Activated CD4-positive, CD25-positive, alpha-beta regulatory T cell treated with anti-CD3 and anti-CD28 coated beads, Interleukin-2, amount 50 U/mL, for 16 hours (primary cell): ENCODE measurements around the gene PLAC9.
"Not testable (repeated sequence)": the region's sequence is repeated elsewhere in the genome, so short reads cannot be mapped to it uniquely, and the experiment has no call there.

Experiments
- DNase-seq: peaks from one replicate; pipeline ENCODE4 v3.0.0-alpha.2; 2020; ENCODE audit warnings: low read depth, low spot score

Gene PLAC9, protein sequence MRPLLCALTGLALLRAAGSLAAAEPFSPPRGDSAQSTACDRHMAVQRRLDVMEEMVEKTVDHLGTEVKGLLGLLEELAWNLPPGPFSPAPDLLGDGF

GRCh38 chr10:80132299-80133139, at the start of gene PLAC9:
PLAC9 (plus strand) TSS chr10:80132730; CDS start chr10:80132763, 33 bp downstream.
- DNase-seq, result no peak

DNA sequence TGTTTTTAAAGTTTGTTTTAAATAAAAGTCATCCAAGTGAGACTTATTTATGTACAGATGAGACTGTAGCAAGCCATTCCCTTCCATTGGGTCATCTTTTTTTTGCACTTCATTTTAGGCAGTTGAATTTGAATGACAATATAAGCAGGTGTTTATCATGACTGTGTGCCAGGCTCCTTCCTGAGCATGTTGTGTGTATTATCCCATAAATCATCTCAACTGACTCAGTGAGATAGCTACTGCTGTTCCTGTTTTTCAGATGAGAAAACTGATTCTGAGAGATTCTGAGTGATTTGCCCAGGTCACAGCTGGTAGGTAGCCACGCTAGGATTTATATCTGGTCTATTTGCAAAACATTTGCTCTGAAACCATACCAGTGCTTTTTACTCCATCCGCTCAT, 42.4 kb upstream of the PLAC9 start:
- DNase-seq, result no peak

DNA sequence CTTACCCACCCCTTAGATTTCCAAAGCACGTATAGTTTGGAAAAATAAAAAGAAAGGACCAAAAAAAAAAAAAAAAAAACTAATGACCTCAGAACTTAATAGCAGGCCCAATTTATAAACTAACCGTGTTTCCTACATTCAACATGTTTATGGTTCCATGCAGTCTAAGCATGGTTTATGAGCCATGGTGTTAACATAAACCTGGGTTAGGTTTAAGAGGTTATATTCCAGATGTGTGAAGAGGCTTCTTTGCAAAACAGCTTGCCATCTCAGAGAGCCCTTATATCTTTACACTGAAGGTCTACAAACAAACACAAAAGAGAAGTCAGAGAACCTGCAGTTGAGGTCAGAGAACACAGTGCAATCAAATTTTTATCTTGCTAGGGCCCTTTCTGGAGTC, 38.3 kb upstream of the PLAC9 start:
- no peak for DNase-seq

GRCh38 chr10:80098272-80098671, 34.3 kb upstream of the PLAC9 start:
- DNase-seq, result not testable (repeated sequence)

- not testable (repeated sequence) for DNase-seq
Measured at GRCh38 chr10:80099295-80099694, 33.2 kb upstream of the PLAC9 start.

DNA sequence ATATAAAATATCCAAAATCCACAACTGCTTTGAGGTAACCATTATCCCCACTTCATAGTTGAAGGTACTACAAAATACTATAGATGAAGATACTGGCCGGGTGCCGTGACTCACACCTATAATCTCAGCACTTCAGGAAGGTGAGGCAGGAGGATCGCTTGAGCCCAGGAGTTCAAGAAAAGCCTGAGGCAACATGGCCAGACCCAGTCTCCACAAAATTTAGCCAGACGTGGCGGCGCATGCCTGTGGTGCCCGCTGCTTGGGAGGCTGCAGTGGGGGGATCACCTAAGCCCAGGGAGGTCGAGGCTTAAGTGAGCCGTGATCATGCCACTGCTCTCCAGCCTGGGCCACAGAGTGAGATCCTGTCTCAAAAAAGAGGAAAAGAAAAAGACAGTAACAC, 32.4 kb upstream of the PLAC9 start:
- no peak for DNase-seq

GRCh38 chr10:80100861-80101695, 31.5 kb upstream of the PLAC9 start:
- no peak for DNase-seq

- DNase-seq, result no peak
Measured at GRCh38 chr10:80104066-80104926, 28.2 kb upstream of the PLAC9 start.

GRCh38 chr10:80108576-80109239, 23.8 kb upstream of the PLAC9 start:
- no peak for DNase-seq

DNA sequence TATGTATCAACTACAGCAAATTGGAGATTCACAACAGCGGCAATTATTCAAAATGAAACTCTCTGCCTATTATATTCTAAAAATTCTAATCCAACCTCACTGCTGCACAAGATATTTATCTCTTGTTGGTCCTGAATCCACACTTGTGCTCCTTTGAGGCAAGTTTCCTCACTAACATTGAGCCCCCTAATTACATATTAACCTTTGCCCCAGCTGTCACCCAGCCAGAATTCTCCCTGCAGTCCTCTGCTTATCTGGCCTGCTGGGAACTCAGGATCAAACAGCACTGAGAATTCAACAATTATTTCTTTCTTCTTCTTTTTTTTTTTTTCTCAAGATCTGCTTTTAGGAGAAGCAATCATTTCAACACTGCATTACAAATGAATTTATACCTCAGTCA, 21.5 kb upstream of the PLAC9 start:
- DNase-seq, result no peak

DNA sequence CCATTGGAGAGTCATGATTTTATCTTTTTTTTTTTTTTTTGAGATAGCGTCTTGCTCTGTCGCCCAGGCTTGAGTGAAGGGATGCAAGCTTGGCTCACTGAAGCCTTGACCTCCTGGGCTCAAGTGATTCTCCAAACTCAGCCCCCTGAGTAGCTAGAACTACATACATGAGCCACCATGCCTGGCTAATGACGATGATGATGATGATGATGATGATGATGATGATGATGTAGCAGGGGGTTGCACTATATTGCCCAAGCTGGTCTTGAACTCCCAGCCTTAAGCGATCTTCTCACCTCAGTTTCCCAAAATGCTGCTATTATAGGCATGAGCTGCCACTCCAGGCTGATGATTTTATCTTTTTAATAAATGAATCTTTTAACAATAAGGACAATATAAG, 13.9 kb upstream of the PLAC9 start:
- DNase-seq, result no peak

DNA sequence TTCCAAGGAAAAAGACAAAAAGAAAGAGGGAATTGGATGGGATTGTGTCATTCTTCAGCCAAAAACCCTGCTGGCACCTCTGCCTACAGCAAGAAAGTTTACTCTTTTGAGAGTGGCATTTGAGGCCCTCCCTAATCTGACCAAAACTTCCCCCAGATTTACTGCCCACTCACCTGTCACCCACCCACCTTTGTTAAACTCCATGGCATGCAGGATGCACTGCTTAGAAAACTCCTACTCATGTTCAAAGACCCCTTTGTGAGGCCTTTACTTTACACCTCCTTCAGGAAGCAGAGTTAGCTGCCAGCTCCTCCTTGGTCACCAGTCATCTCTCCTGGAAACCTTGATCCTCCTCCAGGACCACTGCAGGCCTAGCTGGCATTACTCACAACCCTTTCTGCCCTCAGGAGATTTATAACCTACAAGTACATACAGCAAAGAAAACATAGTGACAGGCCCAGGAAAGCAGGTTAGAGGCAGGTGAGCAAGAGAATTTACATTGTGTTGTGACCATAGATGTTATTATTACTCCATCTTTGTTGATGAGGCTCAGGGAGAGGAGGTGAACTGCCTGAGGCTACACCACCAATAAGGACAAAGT, 10.3 kb upstream of the PLAC9 start:
- no peak for DNase-seq

- DNase-seq, result no peak
Measured at GRCh38 chr10:80122746-80123145, 9.8 kb upstream of the PLAC9 start.

- no peak for DNase-seq
Measured at GRCh38 chr10:80126876-80127275, 5.7 kb upstream of the PLAC9 start.

- DNase-seq, result no peak
Measured at GRCh38 chr10:80131499-80131901, 1.0 kb upstream of the PLAC9 start.

- DNase-seq, result no peak
Measured at GRCh38 chr10:80133206-80133605, 676 bp downstream of the PLAC9 start.

DNA sequence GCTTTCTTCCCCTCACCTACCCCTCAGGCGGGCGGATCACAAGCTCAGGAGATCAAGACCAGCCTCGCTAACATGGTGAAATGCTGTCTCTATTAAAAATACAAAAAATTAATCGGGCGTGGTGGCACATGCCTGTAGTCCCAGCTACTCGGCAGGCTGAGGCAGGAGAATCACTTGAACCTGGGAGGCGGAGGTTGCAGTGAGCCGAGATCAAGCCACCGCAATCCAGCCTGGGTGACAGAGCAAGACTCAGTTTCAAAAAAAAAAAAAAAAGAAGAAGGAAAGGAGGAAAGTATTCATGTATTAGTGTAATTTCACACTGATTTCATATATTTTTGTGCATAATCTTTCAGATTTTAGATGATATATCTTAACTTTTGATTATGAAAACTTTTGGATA, 1.2 kb downstream of the PLAC9 start:
- DNase-seq, result not testable (repeated sequence)

- no peak for DNase-seq
Measured at GRCh38 chr10:80136134-80136571, 3.6 kb downstream of the PLAC9 start.

DNA sequence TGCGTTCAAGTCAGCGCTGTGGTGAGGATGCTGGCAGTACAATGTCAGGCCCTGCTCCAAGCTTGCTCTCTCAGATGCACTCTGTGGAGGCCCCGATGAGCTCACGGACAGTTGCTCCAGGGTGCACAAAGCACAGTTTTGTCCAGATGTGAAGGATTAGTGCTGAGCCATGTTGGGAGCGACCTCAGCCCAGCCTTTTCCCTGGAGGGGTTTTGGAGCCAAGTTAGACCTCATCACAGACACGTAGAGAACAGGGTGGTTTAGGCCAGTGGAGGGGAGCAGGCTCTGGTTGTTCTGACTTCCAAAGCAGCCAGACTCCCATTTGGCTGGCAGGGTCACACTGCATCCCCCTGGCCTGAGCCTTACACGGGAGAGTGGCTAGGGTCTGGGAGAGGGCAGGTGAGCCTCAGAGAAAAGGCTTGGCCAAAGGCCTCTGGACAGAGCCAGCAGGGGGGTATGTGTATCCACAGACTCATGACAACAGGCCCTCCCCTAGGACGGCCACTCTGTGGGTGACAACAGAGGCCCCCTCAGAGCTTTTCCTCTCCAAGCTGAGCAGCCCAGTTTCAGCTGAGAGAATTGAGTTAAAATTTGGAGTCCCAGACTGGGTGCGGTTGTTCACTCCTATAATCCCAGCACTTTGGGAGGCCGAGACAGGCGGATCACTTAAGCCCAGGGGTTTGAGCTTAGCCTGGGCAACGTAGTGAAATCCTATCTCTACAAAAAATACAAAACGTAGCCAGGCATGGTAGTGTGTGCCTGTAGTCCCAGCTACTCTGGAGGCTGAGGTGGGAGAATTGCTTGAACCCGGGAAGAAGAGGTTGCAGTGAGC, 4.7 kb downstream of the PLAC9 start:
- no peak for DNase-seq

DNA sequence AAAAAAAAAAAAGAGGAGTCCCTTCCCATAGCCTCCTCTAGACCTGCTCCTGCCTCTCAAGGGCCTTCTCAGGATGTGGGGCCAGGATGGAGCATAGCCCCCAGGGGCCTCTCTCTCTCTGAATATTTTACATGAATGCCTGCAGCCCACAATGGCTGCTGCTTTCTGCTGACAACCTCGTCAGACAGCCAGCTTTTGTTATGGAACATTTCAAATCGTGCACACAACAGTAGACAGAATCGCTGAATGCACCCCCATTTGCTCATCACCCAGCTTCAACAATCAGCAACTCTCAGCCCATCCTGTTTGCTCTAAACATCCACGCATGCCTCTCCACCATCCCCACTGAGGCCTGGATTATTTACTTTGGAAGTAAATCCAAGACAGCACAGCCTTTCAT, 5.4 kb downstream of the PLAC9 start:
- no peak for DNase-seq
